PC-9 (cell line): Measurements from ENCODE around the gene ZNF23. TPM values are rescaled to one million over a fixed set of nuclear protein-coding genes. Genes with fewer than 3 reads are reported as not detected.

ENCODE experiments used
- BruUV-seq: library from RNA; stranded (reverse); fragments of 400-500 nt; replicated peaks from 2 replicates; lab custom pipeline; 2021; lab: Mats Ljungman, UMichigan
- CTCF ChIA-PET: fragments of 300-600 bp; sonication (Branson Sonifier 250); formaldehyde crosslinking; loops from one replicate; lab custom pipeline; 2022; ENCODE audit warnings: antibody characterized with exemption; lab: Charles Lee
- POLR2A ChIA-PET: fragments of 300-600 bp; sonication (Branson Sonifier 250); formaldehyde crosslinking; loops from one replicate; lab custom pipeline; 2022; ENCODE audit warnings: antibody characterized with exemption; ENCODE audit not compliant: unreplicated experiment; lab: Charles Lee
- DNase-seq, 2 experiments: peaks; one replicate each; pipeline versions ENCODE4 v3.0.0 to v3.0.0-alpha.2; 2015 to 2022; ENCODE audit warnings: mixed read lengths in 1 of 2
- H2AFZ ChIP-seq: fragments of 200-600 bp; sonication (generic); 2 replicates; pipeline ENCODE4 v1.8.1; 2017; ENCODE audit warnings: antibody characterized with exemption
- H3F3A ChIP-seq: fragments of 200-600 bp; sonication (generic); 2 replicates; pipeline ENCODE4 v1.8.1; 2017; ENCODE audit warnings: antibody characterized with exemption, mild to moderate bottlenecking, low read depth; ENCODE audit not compliant: insufficient read depth
- H3K27ac ChIP-seq: fragments of 200-600 bp; sonication (generic); 2 replicates; pipeline ENCODE4 v1.6.1; 2016; ENCODE audit warnings: mixed run types
- H3K27me3 ChIP-seq: fragments of 200-600 bp; sonication (generic); 2 replicates; pipeline ENCODE4 v1.6.1; 2016; ENCODE audit warnings: low read depth, mixed run types; ENCODE audit not compliant: insufficient read depth
- H3K36me3 ChIP-seq: fragments of 200-600 bp; sonication (generic); 2 replicates; pipeline ENCODE4 v1.6.1; 2016; ENCODE audit warnings: low read depth, mixed run types
- H3K4me1 ChIP-seq: fragments of 200-600 bp; sonication (generic); replicated peaks from 2 replicates; pipeline ENCODE4 v1.6.1; 2016; ENCODE audit warnings: mixed run types; ENCODE audit not compliant: insufficient read depth
- H3K4me2 ChIP-seq: fragments of 200-600 bp; sonication (generic); 2 replicates; pipeline ENCODE4 v1.6.1; 2017; ENCODE audit warnings: mixed run types
- H3K4me3 ChIP-seq: fragments of 200-600 bp; sonication (generic); 2 replicates; pipeline ENCODE4 v1.6.1; 2016; ENCODE audit warnings: mixed run types
- H3K79me2 ChIP-seq: fragments of 200-600 bp; sonication (generic); 2 replicates; pipeline ENCODE4 v1.6.1; 2017; ENCODE audit warnings: low read depth, mixed run types
- H3K9me2 ChIP-seq: fragments of 200-600 bp; sonication (generic); 2 replicates; pipeline ENCODE4 v1.8.1; 2017; ENCODE audit warnings: mild to moderate bottlenecking; ENCODE audit not compliant: insufficient read depth
- H3K9me3 ChIP-seq: fragments of 200-600 bp; sonication (generic); 2 replicates; pipeline ENCODE4 v1.8.1; 2016; ENCODE audit warnings: low read depth; ENCODE audit not compliant: insufficient read depth
- H4K20me1 ChIP-seq: fragments of 200-600 bp; sonication (generic); 2 replicates; pipeline ENCODE4 v1.8.1; 2017; ENCODE audit not compliant: insufficient read depth
- CTCF ChIP-seq: fragments of 200-600 bp; sonication (generic); conservative IDR thresholded peaks from 2 replicates; pipeline ENCODE4 v1.6.1; 2017; ENCODE audit warnings: mixed run types, antibody characterized with exemption, mild to moderate bottlenecking, moderate library complexity
- EZH2 ChIP-seq: fragments of 200-600 bp; sonication (generic); IDR thresholded peaks from 2 replicates; pipeline ENCODE4 v1.8.0; 2017; ENCODE audit warnings: antibody characterized with exemption, low read depth
- intact Hi-C: fragments of 100-400 bp; cut with micrococcal nuclease; formaldehyde crosslinking; loops from one replicate; pipeline ENCODE4 v1.10.0; 2022; ENCODE audit not compliant: unreplicated experiment
- total RNA-seq: library from RNA; stranded (reverse); gene quantifications from 2 replicates; pipeline ENCODE4 v1.2.3, GENCODE V29; 2021

The ZNF23 gene
- total RNA-seq, 1 experiment from 2014 or later, result 6.9 TPM

- POLR2A ChIA-PET, result no interaction called here
- intact Hi-C loops, result no loop called here
- no TSS peak for BruUV-seq
These were observed 54.3 kb downstream of the ZNF23 start for GRCh38 chr16:71407731-71408130.

GRCh38 chr16:71406724-71407123 lies 55.3 kb downstream of the ZNF23 start:
- no peak for DNase-seq
- H3K4me2 ChIP-seq, result no peak overlapping the region
- H3K4me1 ChIP-seq, result no peaks in the 10 kb centered on the region
- ChIA-PET POLR2A (no interaction called here), CTCF (interaction anchor here (0.6 kb wide), 1 partner anchor 1125 kb away, joined by 3 read pairs; no protein-coding TSS in a partner anchor)
- H3K27me3 ChIP-seq, result peaks cover 12% of the 10 kb centered on the region; the same call in 1 of the 2 replicates
- intact Hi-C loops, result no loop called here
- no peak for TF ChIP-seq EZH2
- TF ChIP-seq CTCF, result no peak
- H3K9me2 ChIP-seq, result no peaks in the 10 kb centered on the region
- H2AFZ ChIP-seq, result no peak overlapping the region
- H4K20me1 ChIP-seq, result no peaks in the 10 kb centered on the region
- peaks cover 5% of the 10 kb centered on the region; the same call in 1 of the 2 replicates for H3K9me3 ChIP-seq
- no peaks in the 10 kb centered on the region for H3K79me2 ChIP-seq
- no peaks in the 10 kb centered on the region for H3K36me3 ChIP-seq
- BruUV-seq, result no TSS peak
- no peaks in the 10 kb centered on the region for H3F3A ChIP-seq
- no peak overlapping the region for H3K4me3 ChIP-seq
- H3K27ac ChIP-seq, result no peak overlapping the region

More at GRCh38 chr16:71407731-71408130, 54.3 kb downstream of the ZNF23 start:
- no peak for TF ChIP-seq CTCF
- no peak for TF ChIP-seq EZH2
- Histone ChIP-seq H3K79me2 (no peaks in the 10 kb centered on the region), H3K36me3 (no peaks in the 10 kb centered on the region), H3K9me3 (peaks cover 5% of the 10 kb centered on the region; the same call in 1 of the 2 replicates), H3K9me2 (no peaks in the 10 kb centered on the region), H3K4me1 (0 out of 2 replicates have a peak, but pooled peaks cover 3% of the 10 kb centered on the region), H4K20me1 (no peaks in the 10 kb centered on the region), H3K27me3 (peaks cover 12% of the 10 kb centered on the region; the same call in 1 of the 2 replicates), H3F3A (no peaks in the 10 kb centered on the region), H2AFZ (no peak overlapping the region), H3K4me2 (no peak overlapping the region), H3K4me3 (no peak overlapping the region), H3K27ac (no peak overlapping the region)
- DNase-seq, result no peak
- CTCF ChIA-PET, result interaction anchor here (0.6 kb wide), 1 partner anchor 1690 kb away, joined by 4 read pairs; no protein-coding TSS in a partner anchor

GRCh38 chr16:71406316-71406715 lies 55.7 kb downstream of the ZNF23 start:
- intact Hi-C loops, result no loop called here
- CTCF ChIA-PET, result no interaction called here

More at GRCh38 chr16:71406316-71406715, 55.7 kb downstream of the ZNF23 start:
- no peak for TF ChIP-seq CTCF
- TF ChIP-seq EZH2, result no peak
- Histone ChIP-seq H3K4me2 (no peak overlapping the region), H3K4me1 (no peaks in the 10 kb centered on the region), H3K27ac (no peak overlapping the region), H3K79me2 (no peaks in the 10 kb centered on the region), H3K9me2 (no peaks in the 10 kb centered on the region), H3K27me3 (peaks cover 12% of the 10 kb centered on the region; the same call in 1 of the 2 replicates), H3K9me3 (peaks cover 5% of the 10 kb centered on the region; the same call in 1 of the 2 replicates), H3F3A (no peaks in the 10 kb centered on the region), H3K36me3 (no peaks in the 10 kb centered on the region), H4K20me1 (no peaks in the 10 kb centered on the region), H3K4me3 (no peak overlapping the region), H2AFZ (no peak overlapping the region)
- BruUV-seq, result no TSS peak
- no peak for DNase-seq
- POLR2A ChIA-PET, result no interaction called here
